ENCODE data around the gene TMOD4.

TMOD4 gene

DNA sequence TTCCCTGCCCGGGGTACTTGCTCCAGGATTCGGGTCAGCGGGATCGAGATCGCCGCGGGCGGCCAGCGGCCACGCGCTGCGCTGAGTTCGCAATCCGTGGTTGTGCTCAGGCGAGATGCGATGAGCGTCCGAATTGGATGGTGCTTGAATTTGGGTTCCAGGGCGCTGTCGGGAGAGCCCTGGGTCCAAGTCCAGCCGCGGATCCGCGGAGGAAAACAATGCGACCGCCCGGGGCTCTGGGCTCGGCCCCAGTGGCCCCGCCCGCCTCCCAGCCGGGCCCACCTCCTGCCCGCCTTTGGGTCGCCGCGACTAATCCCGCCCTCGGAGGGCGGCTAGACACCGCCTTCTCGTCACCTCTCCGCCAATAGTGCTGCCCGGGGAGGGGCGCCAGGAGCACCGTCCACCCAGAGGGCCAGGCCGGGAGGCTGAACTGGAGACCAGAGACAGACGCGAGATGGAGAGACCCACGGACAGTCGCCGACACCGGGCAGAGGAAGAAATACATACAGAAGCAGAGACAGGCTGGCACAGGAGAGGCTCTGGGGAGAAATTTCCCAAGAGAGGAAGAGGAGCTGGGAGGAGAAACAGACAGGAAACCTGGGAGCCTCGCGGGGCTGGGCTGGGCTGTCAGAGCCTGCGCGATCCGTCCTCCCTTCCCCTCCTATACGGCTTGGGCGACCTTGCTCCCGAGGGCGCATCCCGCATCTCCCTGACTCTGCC is 29.2 kb downstream of the TMOD4 start, which contains the start of gene SEMA6C:
TSS of gene SEMA6C (minus strand) at position 220 of the 720 bp plus-strand sequence. CDS start 4,010 bp downstream, outside the sequence.
- Histone ChIP-seq H3K27me3 (ENCODE audit: insufficient read depth, low read depth, severe bottlenecking) (no peaks in the 10 kb centered on the region), H3K36me3 (peaks cover 29% of the 10 kb centered on the region), H3K4me3 (ENCODE audit: low read depth, low read length) (peak within 1 kb of the TSS; percentile 73), H3K9me3 (ENCODE audit: severe bottlenecking) (no peaks in the 10 kb centered on the region), H3K27ac (peak within 1 kb of the TSS; percentile 86)
- TF ChIP-seq, protein P1, sequence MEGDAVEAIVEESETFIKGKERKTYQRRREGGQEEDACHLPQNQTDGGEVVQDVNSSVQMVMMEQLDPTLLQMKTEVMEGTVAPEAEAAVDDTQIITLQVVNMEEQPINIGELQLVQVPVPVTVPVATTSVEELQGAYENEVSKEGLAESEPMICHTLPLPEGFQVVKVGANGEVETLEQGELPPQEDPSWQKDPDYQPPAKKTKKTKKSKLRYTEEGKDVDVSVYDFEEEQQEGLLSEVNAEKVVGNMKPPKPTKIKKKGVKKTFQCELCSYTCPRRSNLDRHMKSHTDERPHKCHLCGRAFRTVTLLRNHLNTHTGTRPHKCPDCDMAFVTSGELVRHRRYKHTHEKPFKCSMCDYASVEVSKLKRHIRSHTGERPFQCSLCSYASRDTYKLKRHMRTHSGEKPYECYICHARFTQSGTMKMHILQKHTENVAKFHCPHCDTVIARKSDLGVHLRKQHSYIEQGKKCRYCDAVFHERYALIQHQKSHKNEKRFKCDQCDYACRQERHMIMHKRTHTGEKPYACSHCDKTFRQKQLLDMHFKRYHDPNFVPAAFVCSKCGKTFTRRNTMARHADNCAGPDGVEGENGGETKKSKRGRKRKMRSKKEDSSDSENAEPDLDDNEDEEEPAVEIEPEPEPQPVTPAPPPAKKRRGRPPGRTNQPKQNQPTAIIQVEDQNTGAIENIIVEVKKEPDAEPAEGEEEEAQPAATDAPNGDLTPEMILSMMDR (IDR thresholded peaks at IDR 0.05; ENCODE audit: low read depth, low read length): no peak
- peak; percentile 100 for DNase-seq

DNA sequence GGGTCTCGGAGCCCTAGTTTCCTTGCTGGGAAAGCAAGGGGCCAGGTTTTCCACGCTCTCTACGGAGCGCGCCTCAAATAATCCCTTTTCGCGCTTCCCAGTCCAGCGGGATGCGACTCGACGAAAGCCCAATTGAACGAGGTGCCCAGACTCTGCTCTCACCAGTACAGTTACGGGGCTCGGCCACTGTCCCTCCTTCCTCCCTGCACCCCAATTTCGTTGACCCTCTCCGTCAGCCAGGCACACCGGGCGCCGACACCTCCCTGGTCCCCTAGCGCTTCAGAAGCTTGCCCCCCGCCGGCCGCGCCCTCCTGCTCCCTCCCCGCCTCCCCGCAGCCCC is 29.7 kb downstream of the TMOD4 start:
- H3K27ac ChIP-seq: peak overlapping the region; percentile 86
- TF ChIP-seq, protein P1 (IDR thresholded peaks at IDR 0.05; ENCODE audit: low read depth, low read length): no peak

DNA sequence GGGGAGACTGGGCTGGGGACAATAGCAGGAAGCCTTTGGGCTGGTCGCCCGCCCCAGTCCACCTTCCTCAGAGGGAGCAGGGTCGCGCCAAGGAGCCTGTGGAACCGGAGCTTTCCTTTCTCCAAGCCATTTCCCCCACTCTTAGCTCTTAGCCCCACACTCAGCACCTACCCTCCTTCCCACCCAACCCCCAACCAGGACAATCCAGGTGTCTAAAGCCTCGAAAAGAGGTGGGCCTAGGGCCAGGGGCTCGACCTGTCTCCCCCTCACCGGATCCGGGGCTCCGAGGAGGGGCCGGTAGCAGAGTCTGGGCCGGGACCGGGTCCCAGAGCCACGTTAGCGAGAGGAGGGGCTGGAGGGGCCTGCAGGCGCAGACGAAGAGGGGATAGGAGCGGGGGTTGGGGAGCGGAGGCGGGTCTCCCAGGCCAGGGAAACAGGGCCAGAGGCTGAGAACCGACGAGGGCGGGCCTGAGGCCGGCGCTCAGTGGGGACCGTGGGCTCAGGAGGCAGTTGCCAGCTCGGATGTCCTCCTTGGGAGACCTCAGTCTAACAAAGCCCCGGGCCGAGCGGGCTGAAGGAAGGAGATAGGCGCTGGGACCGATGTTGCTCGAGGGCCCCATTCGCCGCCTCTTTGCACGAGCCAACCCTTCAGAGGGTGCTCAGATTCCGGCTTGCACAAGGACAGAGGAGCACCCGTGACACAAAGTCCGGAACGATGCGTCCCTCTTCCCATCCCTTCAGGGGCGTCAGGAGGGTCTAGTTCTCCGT is 30.3 kb downstream of the TMOD4 start:
- TF ChIP-seq, protein P1 (IDR thresholded peaks at IDR 0.05; ENCODE audit: low read depth, low read length): no peak
- Histone ChIP-seq H3K27me3 (ENCODE audit: insufficient read depth, low read depth, severe bottlenecking) (no peaks in the 10 kb centered on the region), H3K27ac (peak overlapping the region; percentile 86), H3K9me3 (ENCODE audit: severe bottlenecking) (no peaks in the 10 kb centered on the region), H3K4me3 (ENCODE audit: low read depth, low read length) (peak overlapping the region; percentile 73), H3K36me3 (peaks cover 39% of the 10 kb centered on the region)
- peak; percentile 67 for DNase-seq

More for the DNA sequence above, 29.7 kb downstream of the TMOD4 start:
- no peaks in the 10 kb centered on the region for H3K9me3 ChIP-seq (ENCODE audit: severe bottlenecking)
- H3K27me3 ChIP-seq (ENCODE audit: insufficient read depth, low read depth, severe bottlenecking): no peaks in the 10 kb centered on the region
- H3K36me3 ChIP-seq: peaks cover 33% of the 10 kb centered on the region
- no peak for DNase-seq
- H3K4me3 ChIP-seq (ENCODE audit: low read depth, low read length): peak overlapping the region; percentile 73

DNA sequence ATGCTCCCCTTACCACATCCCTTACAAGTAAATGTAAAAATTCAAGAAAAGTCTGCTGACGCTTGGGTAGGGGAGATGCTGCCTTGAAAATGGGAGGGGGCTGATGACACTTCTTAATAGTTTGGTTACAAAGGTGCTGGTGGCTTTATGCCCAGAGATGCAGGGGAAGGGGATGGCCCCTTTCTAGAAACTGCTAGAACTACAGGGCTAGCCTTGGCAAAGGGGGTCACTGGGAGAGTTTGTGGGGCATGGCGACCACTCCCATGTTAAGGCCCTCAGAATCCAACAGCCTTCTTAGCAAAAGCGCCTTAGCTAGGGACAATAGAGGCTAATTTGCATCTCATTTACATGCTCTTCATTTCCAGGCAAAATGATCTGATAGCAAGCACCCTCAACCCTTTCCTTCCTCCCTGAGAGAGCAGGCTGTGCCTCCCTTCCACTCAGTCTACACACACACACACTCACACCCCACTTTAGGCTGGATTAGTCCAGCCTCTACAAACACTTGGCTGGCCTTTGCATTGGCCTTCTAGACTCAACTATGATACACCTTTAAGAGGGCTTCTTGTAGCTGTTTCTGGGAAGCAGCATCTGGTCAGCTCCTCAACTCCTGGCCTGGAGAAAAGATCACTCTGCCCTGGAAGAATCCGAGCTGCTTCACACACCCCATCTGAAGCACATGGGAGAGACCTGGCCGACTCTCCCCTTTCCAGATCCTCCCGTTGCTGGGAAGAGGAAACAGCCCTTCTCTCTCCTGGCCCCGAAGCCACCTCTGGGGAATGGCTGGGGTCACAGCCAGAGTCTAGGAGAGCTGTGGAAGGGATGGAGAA is 31.1 kb downstream of the TMOD4 start:
- TF ChIP-seq, protein P1 (IDR thresholded peaks at IDR 0.05; ENCODE audit: low read depth, low read length): no peak
- Histone ChIP-seq H3K27ac (peak overlapping the region; percentile 86), H3K27me3 (ENCODE audit: insufficient read depth, low read depth, severe bottlenecking) (no peaks in the 10 kb centered on the region), H3K36me3 (peaks cover 47% of the 10 kb centered on the region), H3K9me3 (ENCODE audit: severe bottlenecking) (no peaks in the 10 kb centered on the region), H3K4me3 (ENCODE audit: low read depth, low read length) (peak overlapping the region; percentile 73)
- peak; percentile 55 for DNase-seq

DNA sequence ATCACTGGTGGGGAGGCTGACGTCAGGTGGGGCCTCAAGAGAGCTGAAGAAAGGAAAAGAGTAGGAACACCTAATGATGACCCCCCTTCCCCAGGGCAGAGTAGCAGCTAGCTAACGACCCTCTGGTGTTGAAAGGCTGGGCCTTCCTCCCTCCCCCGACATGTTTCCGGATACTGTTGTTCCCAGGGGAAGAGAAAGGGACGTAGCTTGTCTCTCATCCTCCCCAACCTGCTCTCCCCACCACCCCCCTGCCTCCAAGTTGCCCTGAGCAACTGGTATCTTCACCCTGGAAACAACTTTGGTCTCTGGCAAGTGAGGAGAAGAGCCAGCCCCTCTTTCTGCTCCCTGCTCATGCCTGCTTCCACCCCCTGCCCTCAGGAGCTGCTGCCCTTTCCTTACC is 31.8 kb downstream of the TMOD4 start:
- Histone ChIP-seq H3K9me3 (ENCODE audit: severe bottlenecking) (no peaks in the 10 kb centered on the region), H3K27ac (peak overlapping the region; percentile 86), H3K27me3 (ENCODE audit: insufficient read depth, low read depth, severe bottlenecking) (no peaks in the 10 kb centered on the region), H3K36me3 (peaks cover 54% of the 10 kb centered on the region), H3K4me3 (ENCODE audit: low read depth, low read length) (peak overlapping the region; percentile 73)
- TF ChIP-seq, protein P1 (IDR thresholded peaks at IDR 0.05; ENCODE audit: low read depth, low read length): no peak
- peak; percentile 54 for DNase-seq
